Naive thymus-derived CD8-positive, alpha-beta T cell (primary cell): ENCODE data around the gene ENPP5. TPM values are rescaled to one million over a fixed set of nuclear protein-coding genes. Genes with fewer than 3 reads are reported as not detected.
"Not testable (repeated sequence)": the region's sequence is repeated elsewhere in the genome, so short reads cannot be mapped to it uniquely, and the experiment has no call there.

ENCODE experiments used
- ATAC-seq, 2 donors: fragments of 150-1000 bp; cut with Tn5 transposase in 1 of 2; sonication (Bioruptor Pico), chemical (Tn5 transposase) in 1 of 2; 1 replicate in 1 of 2; 2 replicates in 1 of 2; pipeline ENCODE4 v1.10.0; 2021; ENCODE audit warnings: mild to moderate bottlenecking in 2 of 2, moderate library complexity in 2 of 2
- POLR2A ChIA-PET: fragments of 350-600 bp; sonication (Branson Sonifier 250); formaldehyde crosslinking; loops from one replicate; lab custom pipeline; 2021; ENCODE audit warnings: antibody characterized with exemption; lab: Charles Lee
- DNase-seq, 10 donors: peaks; one replicate each; pipeline versions ENCODE4 v3.0.0 to v3.0.0-alpha.2; 2020 to 2022
- H3K27ac Mint-ChIP-seq, 10 donors: one replicate each; pipeline ENCODE4 v1.8.0; 2020 to 2022; ENCODE audit warnings: mild to moderate bottlenecking in 10 of 10, mixed read lengths in 10 of 10, moderate library complexity in 4 of 10, inconsistent platforms in 1 of 10
- H3K27me3 Mint-ChIP-seq, 5 donors: one replicate each; pipeline ENCODE4 v1.8.0; 2021 to 2022; ENCODE audit warnings: mixed read lengths in 5 of 5
- H3K36me3 Mint-ChIP-seq, 3 donors: one replicate each; pipeline ENCODE4 v1.8.0; 2020 to 2022; ENCODE audit warnings: mixed read lengths in 3 of 3, mild to moderate bottlenecking in 2 of 3, inconsistent platforms in 1 of 3
- H3K4me1 Mint-ChIP-seq, 4 donors: one replicate each; pipeline ENCODE4 v1.8.0; 2021 to 2022; ENCODE audit warnings: mixed read lengths in 4 of 4
- H3K4me3 Mint-ChIP-seq, 10 donors: one replicate each; pipeline ENCODE4 v1.8.0; 2020 to 2022; ENCODE audit warnings: mild to moderate bottlenecking in 10 of 10, mixed read lengths in 10 of 10, moderate library complexity in 6 of 10, inconsistent platforms in 1 of 10
- H3K9me3 Mint-ChIP-seq, 9 donors: one replicate each; pipeline ENCODE4 v1.8.0; 2020 to 2022; ENCODE audit warnings: mixed read lengths in 9 of 9, mild to moderate bottlenecking in 3 of 9, inconsistent platforms in 1 of 9, moderate library complexity in 1 of 9
- polyA plus RNA-seq, 3 donors: library from polyadenylated mRNA; unstranded; fragments of 300-500 nt; fragmentation: Illumina TruSeq; gene quantifications; one replicate each; pipeline ENCODE4 v1.2.3, GENCODE V29; 2021
- total RNA-seq, 8 experiments: library from RNA in 2 of 8; stranded (reverse) in 2 of 8; gene quantifications; one replicate each; pipeline ENCODE4 v1.2.3 and lab custom pipeline; 2021 to 2026

ENPP5 gene
- total and polyA plus RNA-seq, 5 experiments from 2014 or later = 1.1 to 9.4 (median 1.4) TPM

DNA sequence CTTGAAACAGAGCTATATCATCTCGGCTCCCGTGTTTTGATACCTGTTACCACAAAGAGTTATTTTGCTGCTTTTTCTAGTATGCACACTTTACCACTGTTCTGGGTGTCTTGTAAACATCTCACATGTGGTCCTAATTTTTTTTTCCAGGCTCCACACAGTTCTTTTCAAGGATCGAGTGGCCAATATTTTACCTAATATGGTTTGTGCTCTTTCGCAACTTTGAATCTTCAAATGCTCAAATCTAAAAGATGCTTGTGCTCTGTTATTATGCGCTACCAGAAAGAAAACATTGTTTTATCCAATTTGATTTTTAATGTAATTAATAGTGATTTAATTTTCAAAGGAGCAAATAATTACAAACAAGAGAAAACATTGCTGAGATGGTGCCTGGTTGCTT is 10.7 kb downstream of the ENPP5 start:
- POLR2A ChIA-PET = no interaction called here
- no peaks in the 10 kb centered on the region for H3K9me3 Mint-ChIP-seq

GRCh38 chr6:46159229-46159628 is 11.6 kb downstream of the ENPP5 start:
- no peaks in the 10 kb centered on the region for H3K4me1 Mint-ChIP-seq
- POLR2A ChIA-PET = interaction anchor here (0.8 kb wide), 1 partner anchor 12 kb away, joined by 3 read pairs; the partner anchor contains the start of gene ENPP5
- H3K36me3 Mint-ChIP-seq = peaks cover 0 to 31% (median 0%) of the 10 kb centered on the region in 3 donors
- DNase-seq (no peak), ATAC-seq (no peak)
- H3K27ac Mint-ChIP-seq = no peak overlapping the region
- H3K4me3 Mint-ChIP-seq = no peak overlapping the region
- H3K27me3 Mint-ChIP-seq = peaks cover 0 to 4% (median 2%) of the 10 kb centered on the region in 5 donors
- no peaks in the 10 kb centered on the region for H3K9me3 Mint-ChIP-seq

More for the DNA sequence above, 10.7 kb downstream of the ENPP5 start:
- H3K36me3 Mint-ChIP-seq = peaks cover 0 to 31% (median 4%) of the 10 kb centered on the region in 3 donors
- H3K4me3 Mint-ChIP-seq = no peak overlapping the region
- H3K4me1 Mint-ChIP-seq = no peaks in the 10 kb centered on the region
- DNase-seq (no peak), ATAC-seq (no peak)
- H3K27me3 Mint-ChIP-seq = peaks cover 0 to 4% (median 2%) of the 10 kb centered on the region in 5 donors
- no peak overlapping the region for H3K27ac Mint-ChIP-seq

- DNase-seq = no peak
- Mint-ChIP-seq H3K27ac (no peak overlapping the region), H3K27me3 (peaks cover 0 to 4% (median 2%) of the 10 kb centered on the region in 5 donors), H3K9me3 (peaks cover 0 to 2% (median 0%) of the 10 kb centered on the region in 9 donors), H3K4me3 (no peak overlapping the region), H3K36me3 (peaks cover 0 to 20% (median 0%) of the 10 kb centered on the region in 3 donors), H3K4me1 (no peaks in the 10 kb centered on the region)
- POLR2A ChIA-PET = no interaction called here
- ATAC-seq = no peak
Observed at GRCh38 chr6:46156701-46157100, 14.1 kb downstream of the ENPP5 start.

DNA sequence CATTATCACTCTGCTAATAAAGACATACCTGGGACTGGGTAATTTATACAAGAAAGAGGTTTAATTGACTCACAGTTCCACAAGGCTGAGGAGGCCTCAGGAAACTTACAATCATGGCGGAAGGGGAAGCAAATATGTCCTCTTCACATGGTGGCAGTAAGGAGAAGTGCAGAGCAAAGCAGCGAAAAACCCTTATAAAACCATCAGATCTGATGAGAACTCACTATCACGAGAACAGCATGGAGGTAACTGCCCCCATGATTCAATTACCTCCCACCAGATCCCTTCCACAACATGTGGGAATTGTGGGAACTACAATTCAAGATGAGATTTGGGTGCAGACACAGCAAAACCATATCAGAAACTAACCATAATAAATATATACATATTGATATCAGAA is 21.7 kb downstream of the ENPP5 start:
- POLR2A ChIA-PET, H3K9me3 Mint-ChIP-seq, ATAC-seq, H3K4me3 Mint-ChIP-seq, H3K36me3 Mint-ChIP-seq, H3K4me1 Mint-ChIP-seq, H3K27ac Mint-ChIP-seq, H3K27me3 Mint-ChIP-seq, DNase-seq: not testable (repeated sequence)

- ATAC-seq = no peak
- no peaks in the 10 kb centered on the region for H3K9me3 Mint-ChIP-seq
- no peak overlapping the region for H3K4me3 Mint-ChIP-seq
- no peaks in the 10 kb centered on the region for H3K27me3 Mint-ChIP-seq
- H3K36me3 Mint-ChIP-seq = peaks cover 0 to 32% (median 2%) of the 10 kb centered on the region in 3 donors
- no peak overlapping the region for H3K27ac Mint-ChIP-seq
- POLR2A ChIA-PET = no interaction called here
- no peak for DNase-seq
- H3K4me1 Mint-ChIP-seq = peaks cover 0 to 9% (median 3%) of the 10 kb centered on the region in 4 donors
Observed at GRCh38 chr6:46144270-46144669, 26.5 kb downstream of the ENPP5 start.

- ATAC-seq (no peak), DNase-seq (no peak)
- Mint-ChIP-seq H3K4me1 (peaks cover 32 to 54% (median 42%) of the 10 kb centered on the region in 4 donors), H3K9me3 (no peaks in the 10 kb centered on the region), H3K36me3 (peaks cover 0 to 19% (median 0%) of the 10 kb centered on the region in 3 donors), H3K4me3 (no peak overlapping the region), H3K27ac (peak overlapping the region in 1 of 10 donors; percentile 4), H3K27me3 (no peaks in the 10 kb centered on the region)
- POLR2A ChIA-PET = interaction anchor here (1.3 kb wide), 1 partner anchor 9 kb away, joined by 3 read pairs; the partner anchor contains the start of gene ENPP4
Observed at GRCh38 chr6:46138281-46138680, 32.5 kb downstream of the ENPP5 start.

DNA sequence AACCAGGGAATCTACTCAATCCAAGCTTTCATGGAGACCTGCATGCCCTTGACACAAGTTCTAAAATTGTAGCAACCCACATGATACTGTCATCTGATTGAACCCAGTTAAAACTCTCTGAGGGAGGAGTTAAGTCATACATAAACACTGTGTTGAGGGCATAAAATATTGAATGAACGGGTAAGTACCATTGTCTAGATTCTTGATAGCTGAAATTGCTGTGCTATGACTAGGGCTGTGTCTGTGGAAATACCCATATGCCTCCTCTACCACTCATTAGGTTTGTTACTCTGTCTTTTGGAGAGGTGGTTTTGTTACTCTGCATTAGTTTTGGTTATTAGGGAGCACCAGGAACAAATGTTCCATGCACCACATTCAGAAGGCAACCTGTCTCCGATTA is 33.4 kb downstream of the ENPP5 start:
- H3K36me3 Mint-ChIP-seq = peaks cover 0 to 10% (median 0%) of the 10 kb centered on the region in 3 donors
- ATAC-seq (no peak), DNase-seq (no peak)
- peaks cover 34 to 61% (median 45%) of the 10 kb centered on the region in 4 donors for H3K4me1 Mint-ChIP-seq
- peak overlapping the region in 1 of 10 donors; percentile 4 for H3K27ac Mint-ChIP-seq
- H3K4me3 Mint-ChIP-seq = no peak overlapping the region
- no peaks in the 10 kb centered on the region for H3K27me3 Mint-ChIP-seq
- POLR2A ChIA-PET = no interaction called here
- no peaks in the 10 kb centered on the region for H3K9me3 Mint-ChIP-seq

DNA sequence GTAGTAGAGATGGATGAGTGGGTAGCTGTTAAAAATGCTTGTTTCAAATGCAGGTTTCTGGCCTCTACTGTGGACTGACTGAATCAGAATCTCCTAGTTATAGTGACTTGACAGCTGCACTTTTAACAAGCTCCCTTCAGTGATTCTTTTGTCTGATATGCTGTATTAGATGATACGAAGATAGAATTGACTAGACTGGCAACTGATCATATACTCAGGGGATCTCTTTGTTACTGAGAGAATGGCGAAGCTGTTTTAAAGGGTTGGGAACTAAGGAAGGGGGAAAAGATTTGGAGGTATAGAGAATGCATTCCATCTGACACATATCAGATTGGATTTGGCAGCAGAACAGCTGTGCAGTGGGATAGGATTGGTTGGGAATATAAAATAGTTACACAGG is 33.9 kb downstream of the ENPP5 start:
- no peaks in the 10 kb centered on the region for H3K27me3 Mint-ChIP-seq

DNA sequence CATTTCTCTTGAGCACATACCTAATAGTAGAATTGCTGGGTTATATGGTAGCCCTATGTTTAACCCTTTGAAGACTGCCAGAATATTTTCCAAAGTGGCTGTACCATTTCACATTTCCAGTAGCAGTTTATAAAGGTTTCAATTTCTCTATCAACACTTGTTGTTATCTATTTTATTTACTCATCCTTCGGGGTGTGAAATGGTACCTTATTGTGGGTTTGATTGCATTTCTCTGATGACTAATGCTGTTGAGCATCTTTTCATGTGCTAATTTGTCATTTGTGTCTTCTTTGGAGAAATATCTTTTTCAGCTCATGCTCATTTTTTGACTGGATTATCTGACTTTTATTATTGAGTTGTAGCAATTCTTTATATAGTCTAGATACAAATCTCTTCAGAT is 35.6 kb downstream of the ENPP5 start:
- POLR2A ChIA-PET = no interaction called here
- Mint-ChIP-seq H3K27ac (no peak overlapping the region), H3K9me3 (no peaks in the 10 kb centered on the region)

More for the DNA sequence above, 33.9 kb downstream of the ENPP5 start:
- POLR2A ChIA-PET = no interaction called here
- H3K27ac Mint-ChIP-seq = no peak overlapping the region
- peaks cover 0 to 9% (median 0%) of the 10 kb centered on the region in 3 donors for H3K36me3 Mint-ChIP-seq
- DNase-seq = no peak
- no peak for ATAC-seq
- H3K4me3 Mint-ChIP-seq = no peak overlapping the region
- peaks cover 34 to 65% (median 46%) of the 10 kb centered on the region in 4 donors for H3K4me1 Mint-ChIP-seq
- H3K9me3 Mint-ChIP-seq = no peaks in the 10 kb centered on the region

DNA sequence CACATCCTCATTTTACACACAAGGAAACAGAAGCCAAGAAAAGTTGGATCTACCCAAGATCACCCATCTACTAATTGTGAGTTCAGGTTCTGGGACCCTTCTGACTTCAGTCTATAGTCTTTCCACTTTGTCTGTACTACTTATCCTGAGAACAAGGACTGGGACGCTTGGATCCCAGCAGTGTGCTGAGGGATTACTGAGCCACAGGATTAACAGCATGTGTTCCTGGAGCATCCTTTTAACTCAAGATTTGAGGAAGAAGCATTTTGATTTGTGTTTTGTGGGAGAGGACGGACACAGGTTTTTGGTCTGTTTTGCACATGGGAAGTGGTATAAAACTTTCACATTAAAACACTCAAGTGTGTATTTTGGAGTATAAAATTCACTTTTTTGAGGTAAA is 36.6 kb downstream of the ENPP5 start:
- Mint-ChIP-seq H3K36me3 (no peaks in the 10 kb centered on the region), H3K9me3 (no peaks in the 10 kb centered on the region), H3K4me1 (peaks cover 38 to 70% (median 55%) of the 10 kb centered on the region in 4 donors), H3K4me3 (no peak overlapping the region), H3K27ac (no peak overlapping the region), H3K27me3 (no peaks in the 10 kb centered on the region)
- ATAC-seq = no peak
- DNase-seq = no peak
- POLR2A ChIA-PET = no interaction called here

More for the DNA sequence above, 35.6 kb downstream of the ENPP5 start:
- DNase-seq (no peak), ATAC-seq (no peak)
- Mint-ChIP-seq H3K27me3 (no peaks in the 10 kb centered on the region), H3K36me3 (no peaks in the 10 kb centered on the region), H3K4me1 (peaks cover 38 to 71% (median 51%) of the 10 kb centered on the region in 4 donors), H3K4me3 (no peak overlapping the region)

DNA sequence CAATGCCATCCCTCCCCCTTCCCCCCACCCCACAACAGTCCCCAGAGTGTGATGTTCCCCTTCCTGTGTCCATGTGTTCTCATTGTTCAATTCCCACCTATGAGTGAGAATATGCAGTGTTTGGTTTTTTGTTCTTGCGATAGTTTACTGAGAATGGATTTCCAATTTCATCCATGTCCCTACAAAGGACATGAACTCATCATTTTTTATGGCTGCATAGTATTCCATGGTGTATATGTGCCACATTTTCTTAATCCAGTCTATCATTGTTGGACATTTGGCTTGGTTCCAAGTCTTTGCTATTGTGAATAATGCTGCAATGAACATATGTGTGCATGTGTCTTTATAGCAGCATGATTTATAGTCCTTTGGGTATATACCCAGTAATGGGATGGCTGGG is 39.5 kb downstream of the ENPP5 start:
- DNase-seq, H3K27me3 Mint-ChIP-seq, H3K36me3 Mint-ChIP-seq, ATAC-seq, POLR2A ChIA-PET, H3K9me3 Mint-ChIP-seq: not testable (repeated sequence)
- H3K4me3 Mint-ChIP-seq = peak overlapping the region in 3 of 10 donors; percentile 8 to 100 (median 42)
- H3K27ac Mint-ChIP-seq = peak overlapping the region in 1 of 10 donors; percentile 55
- peaks cover 24 to 65% (median 54%) of the 10 kb centered on the region in 4 donors for H3K4me1 Mint-ChIP-seq

DNA sequence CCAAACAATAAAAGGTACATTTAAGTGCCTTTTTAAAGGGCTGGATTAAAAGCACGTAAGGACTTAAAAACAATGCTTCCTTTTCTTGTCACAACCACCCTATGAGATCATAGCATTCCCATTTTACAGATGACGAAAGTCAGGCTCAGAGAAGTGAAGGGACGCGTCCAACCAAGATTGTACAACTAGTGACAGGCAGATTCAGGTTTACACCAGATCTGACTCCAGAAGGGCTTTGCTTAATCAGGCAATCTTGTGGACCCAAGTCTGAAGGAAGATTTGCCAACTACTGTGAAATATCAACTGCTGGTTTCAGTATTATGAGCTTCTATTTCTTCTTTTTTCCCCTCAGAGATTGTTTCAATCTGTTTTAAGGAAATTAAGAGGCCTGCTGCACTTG is 40.1 kb downstream of the ENPP5 start:
- Mint-ChIP-seq H3K9me3 (no peaks in the 10 kb centered on the region), H3K36me3 (no peaks in the 10 kb centered on the region), H3K4me3 (peak overlapping the region; percentile 95 to 100 (median 98)), H3K4me1 (peaks cover 23 to 61% (median 52%) of the 10 kb centered on the region in 4 donors), H3K27ac (peak overlapping the region in 6 of 10 donors; percentile 4 to 95 (median 93)), H3K27me3 (no peaks in the 10 kb centered on the region)
- DNase-seq = no peak
- POLR2A ChIA-PET = interaction anchor here (0.5 to 2.9 kb wide), 3 partner anchors 14 to 94 kb away, joined by 3 to 9 read pairs (median 3); no protein-coding TSS in a partner anchor
- ATAC-seq = no peak

DNA sequence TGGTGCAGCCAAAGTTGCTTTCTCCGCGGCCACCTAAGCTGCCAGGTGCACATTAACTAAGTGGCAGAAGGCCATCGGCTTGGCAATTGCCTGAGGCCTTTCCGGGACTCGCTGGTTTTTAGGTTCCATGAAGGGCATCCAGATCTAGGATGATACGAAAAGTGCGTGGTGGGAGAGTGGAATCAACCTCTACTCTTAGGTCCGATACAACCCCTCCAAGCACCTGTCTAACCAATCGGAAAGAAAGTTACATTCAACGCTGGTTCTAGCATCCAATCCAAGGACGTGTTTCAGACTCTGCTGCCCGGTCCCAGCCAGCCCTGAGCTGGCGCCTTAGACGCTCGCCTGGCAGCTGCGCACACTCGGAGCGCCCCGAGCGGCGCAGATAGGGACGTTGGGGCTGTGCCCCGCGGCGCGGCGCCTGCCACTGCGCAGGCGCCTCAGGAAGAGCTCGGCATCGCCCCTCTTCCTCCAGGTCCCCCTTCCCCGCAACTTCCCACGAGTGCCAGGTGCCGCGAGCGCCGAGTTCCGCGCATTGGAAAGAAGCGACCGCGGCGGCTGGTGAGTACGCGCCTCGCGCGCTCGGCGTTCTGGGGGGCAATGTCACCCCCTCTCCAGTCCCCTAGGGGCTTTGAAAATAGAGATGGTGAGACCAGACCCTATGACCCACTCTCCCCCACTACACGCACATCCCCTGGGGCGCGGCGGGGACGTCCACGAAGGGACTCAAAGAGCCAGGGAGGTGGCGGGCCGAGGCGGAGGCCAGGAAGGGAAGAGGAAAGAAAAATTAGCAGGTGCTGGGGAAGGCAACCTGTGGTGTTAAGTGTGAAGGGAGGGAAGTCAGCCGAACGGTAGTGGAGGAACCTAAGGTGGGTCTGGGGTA is 40.9 kb downstream of the ENPP5 start, which contains the start of gene ENPP4:
Gene ENPP4, plus strand, starts transcription at position 361 of the 883 bp plus-strand sequence. CDS start 9,595 bp downstream, outside the sequence.
- Mint-ChIP-seq H3K9me3 (no peaks in the 10 kb centered on the region), H3K27ac (peak within 1 kb of the TSS; percentile 91 to 98 (median 94)), H3K36me3 (no peaks in the 10 kb centered on the region), H3K4me1 (peaks cover 21 to 56% (median 48%) of the 10 kb centered on the region in 4 donors), H3K4me3 (peak within 1 kb of the TSS; percentile 95 to 100 (median 98)), H3K27me3 (no peaks in the 10 kb centered on the region)
- POLR2A ChIA-PET = interaction anchor here (0.5 to 2.9 kb wide), 10 partner anchors 8 to 752 kb away, joined by 3 to 9 read pairs (median 4); partner anchors contain the start of genes ENPP5 and SUPT3H
- ATAC-seq (peak; percentile 98 to 99), DNase-seq (peak; percentile 83 to 100 (median 94))
